ENCODE results near the gene RBX1.

- TF ChIP-seq EZH2 (IDR thresholded peaks at IDR 0.05) (no peak), POLR2AphosphoS5 (IDR thresholded peaks at IDR 0.05; ENCODE audit: borderline replicate concordance, low read depth, low read length) (no peak)
These were observed 9.0 kb downstream of the RBX1 start for GRCh38 chr22:40960145-40960544.

Data from SK-N-MC (cell line).